Kidney epithelial cell (primary cell): ENCODE results near the gene GNAI3. TPM values are rescaled to one million over a fixed set of nuclear protein-coding genes. Genes with fewer than 3 reads are reported as not detected.
A peak's percentile ranks its signal among the peaks of the same experiment; 100 is the strongest.
"Not testable (repeated sequence)": the region's sequence is repeated elsewhere in the genome, so short reads cannot be mapped to it uniquely, and the experiment has no call there.

Experiments used
- DNase-seq: peaks from one replicate; pipeline ENCODE4 v3.0.0-alpha.2; 2010; ENCODE audit warnings: low read depth
- H3K27me3 ChIP-seq: 2 replicates; pipeline ENCODE4 v1.6.0; 2011; ENCODE audit warnings: low read length; ENCODE audit not compliant: control insufficient read depth, insufficient read depth
- H3K36me3 ChIP-seq: 2 replicates; pipeline ENCODE4 v1.5.1; 2011; ENCODE audit warnings: low read length; ENCODE audit not compliant: control insufficient read depth, insufficient read depth
- H3K4me3 ChIP-seq: 2 replicates; pipeline ENCODE4 v1.5.1; 2011; ENCODE audit warnings: low read depth, mild to moderate bottlenecking, control low read depth, low read length
- total RNA-seq: library from RNA; depleted of rRNA; stranded (reverse); fragments of >200 nt; gene quantifications from 2 replicates; pipeline ENCODE4 v1.2.3, GENCODE V29; 2015
- TF ChIP-seq, protein P1 (sequence below): IDR thresholded peaks from 2 replicates; pipeline ENCODE4 v1.5.1; 2011; ENCODE audit warnings: mild to moderate bottlenecking, moderate library complexity, low read length, control low read depth, inconsistent platforms; ENCODE audit not compliant: insufficient read depth, poor library complexity, severe bottlenecking

GNAI3 gene
- total RNA-seq, 1 donor from 2014 or later = 11.9 TPM

DNA sequence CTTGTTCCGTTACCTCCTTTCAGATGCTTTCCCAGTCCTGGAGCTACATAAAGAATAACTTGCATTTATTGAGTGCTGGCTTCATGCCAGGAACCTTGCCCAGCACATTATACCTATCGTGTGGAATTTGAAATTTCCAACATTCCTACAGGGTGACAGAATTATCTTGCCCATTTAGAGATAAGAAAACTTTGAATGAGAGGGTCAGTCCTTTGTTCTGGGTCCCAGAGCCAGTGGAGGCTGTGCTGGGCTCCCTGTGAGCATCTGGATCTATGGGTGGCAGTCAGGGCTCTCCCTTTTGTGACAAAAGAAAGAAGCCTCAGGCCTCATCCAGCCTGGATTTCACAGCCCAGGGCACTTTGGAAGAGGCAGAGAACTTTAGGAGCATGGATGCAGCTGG, 110.7 kb downstream of the GNAI3 start:
- no peaks in the 10 kb centered on the region for H3K36me3 ChIP-seq
- H3K27me3 ChIP-seq = no peaks in the 10 kb centered on the region
- no peak for DNase-seq
- TF ChIP-seq, protein P1, sequence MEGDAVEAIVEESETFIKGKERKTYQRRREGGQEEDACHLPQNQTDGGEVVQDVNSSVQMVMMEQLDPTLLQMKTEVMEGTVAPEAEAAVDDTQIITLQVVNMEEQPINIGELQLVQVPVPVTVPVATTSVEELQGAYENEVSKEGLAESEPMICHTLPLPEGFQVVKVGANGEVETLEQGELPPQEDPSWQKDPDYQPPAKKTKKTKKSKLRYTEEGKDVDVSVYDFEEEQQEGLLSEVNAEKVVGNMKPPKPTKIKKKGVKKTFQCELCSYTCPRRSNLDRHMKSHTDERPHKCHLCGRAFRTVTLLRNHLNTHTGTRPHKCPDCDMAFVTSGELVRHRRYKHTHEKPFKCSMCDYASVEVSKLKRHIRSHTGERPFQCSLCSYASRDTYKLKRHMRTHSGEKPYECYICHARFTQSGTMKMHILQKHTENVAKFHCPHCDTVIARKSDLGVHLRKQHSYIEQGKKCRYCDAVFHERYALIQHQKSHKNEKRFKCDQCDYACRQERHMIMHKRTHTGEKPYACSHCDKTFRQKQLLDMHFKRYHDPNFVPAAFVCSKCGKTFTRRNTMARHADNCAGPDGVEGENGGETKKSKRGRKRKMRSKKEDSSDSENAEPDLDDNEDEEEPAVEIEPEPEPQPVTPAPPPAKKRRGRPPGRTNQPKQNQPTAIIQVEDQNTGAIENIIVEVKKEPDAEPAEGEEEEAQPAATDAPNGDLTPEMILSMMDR = no peak
- no peak overlapping the region for H3K4me3 ChIP-seq

DNA sequence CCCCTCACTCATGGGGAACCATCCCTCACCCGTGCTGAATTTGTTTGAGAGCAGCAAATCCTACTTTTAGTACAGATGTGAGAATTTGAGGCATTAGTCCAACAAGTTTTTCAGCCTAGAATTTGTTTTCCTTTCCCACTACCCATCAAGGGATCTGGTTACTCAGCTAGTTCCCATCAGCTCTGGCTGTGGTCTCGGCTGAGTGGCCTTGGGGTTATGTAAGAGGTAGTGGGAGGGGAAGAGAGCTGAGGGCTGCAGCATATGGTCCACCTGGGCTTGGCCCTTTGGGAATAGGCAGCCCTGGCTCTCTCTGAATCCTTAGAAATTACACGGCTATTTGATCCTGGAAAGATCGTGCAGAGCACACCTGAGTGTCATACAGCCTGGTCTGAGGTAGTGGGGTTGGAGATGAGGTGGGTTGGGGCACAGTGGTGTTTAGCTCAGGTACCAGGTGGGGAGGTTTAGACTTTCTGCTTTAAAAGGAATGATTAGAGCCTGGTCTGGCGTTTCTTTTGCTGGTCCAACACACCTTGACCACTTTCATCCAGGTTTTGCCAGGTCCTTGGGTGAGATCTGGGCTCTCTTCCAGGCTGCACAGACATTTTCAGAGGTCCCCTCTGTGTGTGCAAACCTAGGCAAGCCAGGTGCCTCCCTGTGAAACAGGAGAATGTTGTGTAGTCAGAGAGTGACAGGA, 111.7 kb downstream of the GNAI3 start:
- peak; percentile 70 for DNase-seq

DNA sequence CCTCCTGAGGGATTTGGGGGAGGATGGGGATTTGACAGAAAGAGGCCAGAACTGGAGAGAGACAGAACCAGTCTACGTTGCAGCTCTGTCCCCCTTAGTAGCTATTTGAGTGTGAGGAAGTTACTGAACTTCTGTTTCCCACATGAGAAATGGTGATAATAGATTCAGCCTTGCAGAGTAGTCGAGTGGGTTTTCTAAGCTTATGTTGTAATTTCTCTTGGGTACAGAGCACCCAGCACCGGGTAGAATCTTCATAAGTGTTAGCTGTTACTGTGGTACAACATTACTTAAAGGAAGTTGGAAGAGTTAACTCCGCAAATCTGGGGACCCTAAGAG, 112.2 kb downstream of the GNAI3 start:
- not testable (repeated sequence) for H3K4me3 ChIP-seq, H3K27me3 ChIP-seq, DNase-seq, H3K36me3 ChIP-seq

More for the DNA sequence above, 111.7 kb downstream of the GNAI3 start:
- Histone ChIP-seq H3K4me3 (no peak overlapping the region), H3K36me3 (no peaks in the 10 kb centered on the region), H3K27me3 (no peaks in the 10 kb centered on the region)
- TF ChIP-seq, protein P1 = no peak

GRCh38 chr1:109661391-109661790, 113.0 kb downstream of the GNAI3 start:
- TF ChIP-seq, protein P1 = no peak
- Histone ChIP-seq H3K36me3 (no peaks in the 10 kb centered on the region), H3K27me3 (no peaks in the 10 kb centered on the region), H3K4me3 (no peak overlapping the region)
- no peak for DNase-seq

DNA sequence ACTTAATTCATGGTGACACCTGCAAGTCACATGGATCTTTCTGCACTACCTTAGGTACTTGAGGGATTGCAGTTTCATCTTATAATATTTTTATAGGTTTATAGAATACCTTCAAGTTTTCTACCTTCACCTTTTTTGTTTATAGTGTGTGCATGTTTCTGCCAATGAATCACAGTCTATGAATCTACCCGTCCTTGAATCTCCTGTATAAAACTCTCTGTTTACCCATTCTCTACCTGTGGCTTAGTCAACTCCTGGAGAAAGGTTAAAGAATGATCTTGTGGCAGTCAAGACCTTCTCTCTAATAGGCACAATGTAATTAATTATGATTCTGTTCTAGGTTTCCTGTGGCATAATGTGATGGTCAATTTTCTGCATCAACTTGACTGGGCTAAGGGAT, 116.3 kb downstream of the GNAI3 start:
- Histone ChIP-seq H3K27me3 (no peaks in the 10 kb centered on the region), H3K36me3 (no peaks in the 10 kb centered on the region), H3K4me3 (no peak overlapping the region)
- DNase-seq = no peak
- TF ChIP-seq, protein P1 = no peak

DNA sequence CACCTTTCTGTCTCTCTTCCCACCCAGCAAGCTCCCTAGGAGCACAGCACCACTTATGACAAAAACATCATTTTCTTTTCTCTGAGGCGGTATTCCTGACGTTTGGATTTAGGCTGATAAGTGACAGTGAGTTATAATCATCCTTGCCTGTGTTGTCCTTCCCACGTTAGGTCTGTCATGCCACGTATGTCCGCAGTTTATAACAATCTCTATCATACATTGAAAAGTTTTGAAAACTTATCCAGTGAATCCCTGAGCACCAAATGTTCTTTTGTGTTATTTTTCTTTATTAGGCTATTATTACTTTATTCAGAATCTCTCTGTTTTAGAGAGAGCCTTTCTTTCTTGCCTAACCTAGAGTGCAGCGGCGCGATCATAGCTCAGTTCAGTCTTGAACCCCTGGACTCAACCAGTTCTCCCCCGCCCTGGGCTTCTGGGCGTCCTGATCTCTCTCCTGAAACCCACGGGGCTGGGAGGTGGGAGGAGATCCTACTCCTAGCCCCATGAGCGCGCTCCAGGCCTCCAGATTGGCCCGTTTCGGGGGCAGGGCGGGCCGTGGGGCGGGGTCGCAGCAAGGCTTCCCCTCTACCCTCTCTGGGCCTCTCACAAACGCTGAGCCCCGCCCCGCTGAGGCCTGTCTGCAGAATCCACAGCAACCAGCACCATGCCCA, 119.2 kb downstream of the GNAI3 start, which contains the start of gene GSTM2:
Gene GSTM2, plus strand, starts transcription at position 606 of the 671 bp plus-strand sequence. Its CDS starts 59 bp downstream, at position 665.
- DNase-seq = peak; percentile 35
- Histone ChIP-seq H3K4me3 (peak within 1 kb of the TSS; percentile 44), H3K36me3 (no peaks in the 10 kb centered on the region), H3K27me3 (no peaks in the 10 kb centered on the region)
- TF ChIP-seq, protein P1 = no peak

Other genes with a start within 250 kb of the GNAI3 start
- gene MYBPHL, start 241.6 kb upstream of the GNAI3 start, total RNA-seq = not detected in 2 replicates
- gene SORT1, start 150.7 kb upstream of the GNAI3 start, total RNA-seq = 63.5 and 65.2 TPM in 2 replicates
- 65.7 and 73.7 TPM in 2 replicates for gene PSMA5, start 122.2 kb upstream of the GNAI3 start, total RNA-seq
- 0.14 and 1.2 TPM in 2 replicates for gene SYPL2, start 82.1 kb upstream of the GNAI3 start, total RNA-seq
- gene ATXN7L2, start 64.7 kb upstream of the GNAI3 start, total RNA-seq = 6.7 and 8.3 TPM in 2 replicates
- gene CYB561D1, start 54.5 kb upstream of the GNAI3 start, total RNA-seq = 9.5 and 13.0 TPM in 2 replicates
- 2.8 and 3.0 TPM in 2 replicates for gene AMIGO1, start 38.9 kb upstream of the GNAI3 start, total RNA-seq
- gene GPR61, start 8.7 kb upstream of the GNAI3 start, total RNA-seq = not detected in 2 replicates
- not detected in 2 replicates for gene GNAT2, start 71.0 kb downstream of the GNAI3 start, total RNA-seq
- gene AMPD2, start 71.2 kb downstream of the GNAI3 start, total RNA-seq = 51.2 and 65.7 TPM in 2 replicates
- gene GSTM4, start 107.5 kb downstream of the GNAI3 start, total RNA-seq = 12.7 and 16.2 TPM in 2 replicates
- 3.8 and 5.0 TPM in 2 replicates for gene GSTM2, start 119.4 kb downstream of the GNAI3 start, total RNA-seq
- 9.7 and 16.3 TPM in 2 replicates for gene GSTM1, start 139.2 kb downstream of the GNAI3 start, total RNA-seq
- not detected in 2 replicates for gene GSTM5, start 163.6 kb downstream of the GNAI3 start, total RNA-seq
- gene GSTM3, start 192.4 kb downstream of the GNAI3 start, total RNA-seq = 30.3 and 31.8 TPM in 2 replicates
- gene EPS8L3, start 215.3 kb downstream of the GNAI3 start, total RNA-seq = 0.04 and 0.55 TPM in 2 replicates